ENCODE data around the gene SPTLC2. TPM values are rescaled to one million over a fixed set of nuclear protein-coding genes. Genes with fewer than 3 reads are reported as not detected.

The SPTLC2 gene
- total and polyA plus RNA-seq, 9 donors = 8.0 to 31.1 (median 21.5) TPM

DNA sequence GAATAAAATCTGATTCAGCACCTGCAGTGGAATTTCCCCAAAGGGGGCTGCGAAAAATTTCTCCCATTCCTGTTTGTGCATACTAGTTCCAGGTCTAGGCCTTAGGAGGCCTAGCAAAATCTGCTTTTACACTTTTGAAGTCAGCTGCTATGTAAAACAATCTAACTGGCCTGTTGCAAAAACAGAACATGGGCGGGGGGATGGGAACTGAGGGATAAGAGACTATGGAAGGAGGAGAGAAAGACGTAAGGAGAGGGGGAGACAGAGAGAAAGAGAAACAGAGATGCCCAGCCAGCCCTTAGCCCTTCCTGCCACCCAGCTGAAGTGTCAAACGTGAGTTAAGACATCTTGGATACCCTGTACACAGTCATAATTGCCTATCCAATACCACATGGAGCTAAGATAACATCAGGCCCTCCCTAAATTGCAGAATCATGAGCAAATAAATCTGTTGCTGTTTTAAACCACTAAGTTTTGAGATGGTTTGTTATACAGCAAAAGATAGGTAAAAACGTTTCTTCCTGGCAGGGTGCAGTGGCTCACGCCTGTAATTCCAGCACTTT lies 45.6 kb downstream of the SPTLC2 start:
- no peaks in the 10 kb centered on the region for H3K27me3 ChIP-seq
- peaks cover 5% of the 10 kb centered on the region for H3K4me1 ChIP-seq (ENCODE audit: insufficient read depth)
- 35 to 39% (median 36%) methylated on average over 6 of the region's 6 CpGs for WGBS, 3 donors
- H3K4me3 ChIP-seq = no peak overlapping the region
- no peaks in the 10 kb centered on the region for H3K9me3 ChIP-seq
- H3K27ac ChIP-seq = peak overlapping the region in 1 of 2 donors; percentile 17
- DNase-seq = peak in 3 of 5 donors; percentile 26 to 50 (median 28)
- TF ChIP-seq EP300 (IDR thresholded peaks at IDR 0.05) (no peak), POLR2A (IDR thresholded peaks at IDR 0.05) (no peak)
- TF ChIP-seq, protein P1, sequence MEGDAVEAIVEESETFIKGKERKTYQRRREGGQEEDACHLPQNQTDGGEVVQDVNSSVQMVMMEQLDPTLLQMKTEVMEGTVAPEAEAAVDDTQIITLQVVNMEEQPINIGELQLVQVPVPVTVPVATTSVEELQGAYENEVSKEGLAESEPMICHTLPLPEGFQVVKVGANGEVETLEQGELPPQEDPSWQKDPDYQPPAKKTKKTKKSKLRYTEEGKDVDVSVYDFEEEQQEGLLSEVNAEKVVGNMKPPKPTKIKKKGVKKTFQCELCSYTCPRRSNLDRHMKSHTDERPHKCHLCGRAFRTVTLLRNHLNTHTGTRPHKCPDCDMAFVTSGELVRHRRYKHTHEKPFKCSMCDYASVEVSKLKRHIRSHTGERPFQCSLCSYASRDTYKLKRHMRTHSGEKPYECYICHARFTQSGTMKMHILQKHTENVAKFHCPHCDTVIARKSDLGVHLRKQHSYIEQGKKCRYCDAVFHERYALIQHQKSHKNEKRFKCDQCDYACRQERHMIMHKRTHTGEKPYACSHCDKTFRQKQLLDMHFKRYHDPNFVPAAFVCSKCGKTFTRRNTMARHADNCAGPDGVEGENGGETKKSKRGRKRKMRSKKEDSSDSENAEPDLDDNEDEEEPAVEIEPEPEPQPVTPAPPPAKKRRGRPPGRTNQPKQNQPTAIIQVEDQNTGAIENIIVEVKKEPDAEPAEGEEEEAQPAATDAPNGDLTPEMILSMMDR (IDR thresholded peaks at IDR 0.05) = no peak
- intact Hi-C loops (cut with DNase I) = no loop called here
- no peaks in the 10 kb centered on the region for H3K36me3 ChIP-seq

DNA sequence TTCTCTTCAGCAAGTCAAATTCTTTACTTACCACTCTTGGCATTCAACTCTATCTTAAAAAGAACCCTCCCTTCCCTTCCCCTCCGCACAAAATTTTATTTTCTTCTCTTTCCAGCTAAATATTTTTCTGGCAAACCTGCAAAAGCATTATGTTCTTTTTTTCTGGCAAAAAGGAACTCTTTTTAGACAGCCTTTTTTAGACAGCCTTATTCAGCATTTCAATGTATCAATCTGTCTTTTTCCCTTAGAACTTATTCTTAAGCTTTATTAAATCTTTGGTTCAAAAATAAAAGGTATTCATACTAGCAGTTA lies 50.5 kb downstream of the SPTLC2 start:
- no peaks in the 10 kb centered on the region for H3K36me3 ChIP-seq
- TF ChIP-seq POLR2A (IDR thresholded peaks at IDR 0.05) (no peak), EP300 (IDR thresholded peaks at IDR 0.05) (no peak)
- TF ChIP-seq, protein P1 (IDR thresholded peaks at IDR 0.05) = no peak
- 4 to 10% (median 7%) methylated on average over 1 of the region's 1 CpG for WGBS, 3 donors
- H3K27ac ChIP-seq = peak overlapping the region in 1 of 2 donors; percentile 15
- H3K27me3 ChIP-seq = no peaks in the 10 kb centered on the region
- H3K4me3 ChIP-seq = no peak overlapping the region
- intact Hi-C loops (cut with DNase I) = no loop called here
- H3K4me1 ChIP-seq (ENCODE audit: insufficient read depth) = peaks cover 5% of the 10 kb centered on the region
- no peak for DNase-seq
- no peaks in the 10 kb centered on the region for H3K9me3 ChIP-seq

DNA sequence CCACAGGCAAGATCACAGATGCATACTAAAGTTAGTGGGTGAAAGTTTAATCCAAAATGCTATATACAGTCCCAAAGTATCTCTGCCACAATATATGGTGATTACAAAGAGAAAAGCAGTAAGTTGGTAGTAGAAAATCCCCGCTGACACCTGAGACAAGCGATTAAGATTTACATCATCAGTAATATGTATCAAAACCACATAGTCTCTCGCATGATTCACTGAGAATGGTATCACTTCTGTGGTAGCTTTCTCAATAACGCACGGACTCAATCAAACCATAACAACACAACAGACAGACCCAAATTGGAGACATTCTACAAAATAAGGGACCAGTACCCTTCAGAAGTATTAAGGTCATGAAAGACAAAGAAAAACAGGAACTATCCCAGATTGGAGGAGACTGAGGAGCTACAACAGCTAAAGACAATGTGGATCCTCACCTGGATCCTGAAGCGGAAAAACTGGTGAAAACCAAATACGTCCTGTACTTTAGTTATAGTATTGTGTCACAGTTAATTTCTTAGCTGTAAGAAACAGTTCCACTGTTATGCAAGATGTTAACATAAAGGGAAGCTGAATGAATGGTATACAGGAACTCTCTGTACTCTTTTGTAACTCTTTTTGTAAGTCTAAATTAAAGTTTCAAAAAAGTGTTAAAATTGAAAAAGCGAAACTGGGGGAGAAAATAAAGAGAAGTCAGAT lies 51.0 kb downstream of the SPTLC2 start:
- Histone ChIP-seq H3K27ac (no peak overlapping the region), H3K4me1 (ENCODE audit: insufficient read depth) (peaks cover 2% of the 10 kb centered on the region), H3K4me3 (no peak overlapping the region), H3K36me3 (no peaks in the 10 kb centered on the region), H3K9me3 (no peaks in the 10 kb centered on the region), H3K27me3 (no peaks in the 10 kb centered on the region)
- TF ChIP-seq, protein P1 (IDR thresholded peaks at IDR 0.05) = no peak
- no peak for TF ChIP-seq POLR2A (IDR thresholded peaks at IDR 0.05)
- TF ChIP-seq EP300 (IDR thresholded peaks at IDR 0.05) = peak; percentile 23
- no peak for DNase-seq
- 45 to 52% (median 46%) methylated on average over 8 of the region's 8 CpGs for WGBS, 3 donors
- intact Hi-C loops (cut with DNase I) = no loop called here

DNA sequence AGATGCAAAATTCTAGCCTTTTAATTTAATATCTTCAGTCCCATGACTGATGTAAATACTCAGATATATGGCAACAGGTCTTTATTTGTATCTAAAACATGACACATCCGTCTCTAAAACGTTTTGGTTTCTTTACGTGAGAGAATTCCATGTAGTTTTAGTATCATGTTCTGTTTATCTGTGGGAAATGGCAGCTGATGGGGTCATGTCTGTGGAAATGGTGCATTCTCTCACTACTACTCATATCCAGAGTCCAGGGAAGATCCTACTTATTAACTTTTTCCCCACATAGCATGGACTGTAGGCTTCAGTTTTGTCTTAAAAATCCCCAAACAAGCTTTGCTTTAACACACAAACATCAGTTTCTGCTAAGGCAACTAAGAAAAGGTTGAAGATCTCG lies 53.8 kb downstream of the SPTLC2 start:
- TF ChIP-seq POLR2A (IDR thresholded peaks at IDR 0.05) (no peak), EP300 (IDR thresholded peaks at IDR 0.05) (no peak)
- TF ChIP-seq, protein P1 (IDR thresholded peaks at IDR 0.05) = no peak
- Histone ChIP-seq H3K27me3 (no peaks in the 10 kb centered on the region), H3K36me3 (no peaks in the 10 kb centered on the region), H3K27ac (no peak overlapping the region), H3K4me1 (ENCODE audit: insufficient read depth) (no peaks in the 10 kb centered on the region), H3K4me3 (no peak overlapping the region), H3K9me3 (no peaks in the 10 kb centered on the region)
- intact Hi-C loops (cut with DNase I) = no loop called here
- DNase-seq = no peak
- WGBS, 3 donors = 60 to 78% (median 65%) methylated on average over 4 of the region's 4 CpGs

All from ovary (tissue), 9 donors.